Left forelimb (tissue), 1 donor: ENCODE results near the gene GPR42.

Experiments
- DNase-seq: peaks from one replicate; pipeline ENCODE4 v3.0.0-alpha.2; 2018; ENCODE audit warnings: low spot score

GPR42 gene

GRCh38 chr19:35370722-35371121 is at the start of gene GPR42:
Gene GPR42, plus strand, starts transcription at chr19:35371068. Its CDS starts 292 bp downstream, at chr19:35371360.
- no peak for DNase-seq

- no peak for DNase-seq
Measured at GRCh38 chr19:35321291-35321690, 49.6 kb upstream of the GPR42 start.

- no peak for DNase-seq
Measured at GRCh38 chr19:35322014-35322413, 48.9 kb upstream of the GPR42 start.

- DNase-seq = no peak
Measured at GRCh38 chr19:35327642-35328041, 43.2 kb upstream of the GPR42 start.

- no peak for DNase-seq
Measured at GRCh38 chr19:35328851-35329285, 42.0 kb upstream of the GPR42 start, which contains the start of gene CD22. Gene CD22, plus strand, starts transcription at chr19:35329187. Its CDS starts 2,854 bp downstream, at chr19:35332041.

- no peak for DNase-seq
Measured at GRCh38 chr19:35329323-35329722, 41.5 kb upstream of the GPR42 start.

- no peak for DNase-seq
Measured at GRCh38 chr19:35330475-35330874, 40.4 kb upstream of the GPR42 start.

GRCh38 chr19:35331551-35332214 is 39.2 kb upstream of the GPR42 start:
- DNase-seq = no peak

- no peak for DNase-seq
Measured at GRCh38 chr19:35332817-35333216, 38.1 kb upstream of the GPR42 start.

GRCh38 chr19:35334144-35334753 is 36.6 kb upstream of the GPR42 start:
- no peak for DNase-seq

GRCh38 chr19:35336166-35336955 is 34.5 kb upstream of the GPR42 start:
- no peak for DNase-seq

GRCh38 chr19:35337097-35337983 is 33.5 kb upstream of the GPR42 start:
- no peak for DNase-seq

- DNase-seq = no peak
Measured at GRCh38 chr19:35337984-35338296, 32.9 kb upstream of the GPR42 start.

- DNase-seq = no peak
Measured at GRCh38 chr19:35340431-35340830, 30.4 kb upstream of the GPR42 start.

- no peak for DNase-seq
Measured at GRCh38 chr19:35341006-35341405, 29.9 kb upstream of the GPR42 start.

- DNase-seq = no peak
Measured at GRCh38 chr19:35341565-35342225, 29.2 kb upstream of the GPR42 start.

GRCh38 chr19:35342430-35342829 is 28.4 kb upstream of the GPR42 start:
- DNase-seq = no peak

GRCh38 chr19:35344511-35345031 is 26.3 kb upstream of the GPR42 start:
- peak; percentile 31 for DNase-seq

GRCh38 chr19:35345671-35346111 is 25.2 kb upstream of the GPR42 start:
- DNase-seq = peak; percentile 38

- DNase-seq = peak; percentile 59
Measured at GRCh38 chr19:35346193-35347052, 24.4 kb upstream of the GPR42 start.
